Body of pancreas (tissue), 4 donors: ENCODE results near the gene TBPL2.

Experiments used
- CTCF ChIP-seq, 7 experiments: fragments of 450-650 bp in 4 of 7; fragments of 200-600 bp in 3 of 7; sonication (generic) in 3 of 7; IDR thresholded peaks; one replicate each; pipeline ENCODE4 v1.5.1; 2016 to 2019; ENCODE audit warnings: antibody characterized with exemption in 7 of 7
- POLR2A ChIP-seq, 3 donors: fragments of 450-650 bp; IDR thresholded peaks; one replicate each; pipeline ENCODE4 v1.6.1; 2016; ENCODE audit warnings: antibody characterized with exemption in 3 of 3, mild to moderate bottlenecking in 2 of 3

- TF ChIP-seq CTCF (IDR thresholded peaks at IDR 0.05): no peak
- no peak for TF ChIP-seq POLR2A (IDR thresholded peaks at IDR 0.05)
Measured at GRCh38 chr14:55382483-55382882, 57.9 kb downstream of the TBPL2 start.
